GM18858 (cell line): ENCODE measurements around the gene LBP.
"Not testable (repeated sequence)": the region's sequence is repeated elsewhere in the genome, so short reads cannot be mapped to it uniquely, and the experiment has no call there.

Experiments used
- ATAC-seq: cut with Tn5 transposase; IDR thresholded peaks from one replicate; pipeline ENCODE4 v1.9.1; 2021; ENCODE audit not compliant: unreplicated experiment

LBP gene

GRCh38 chr20:38317422-38317821 lies 28.9 kb upstream of the LBP start:
- no peak for ATAC-seq

- ATAC-seq, result no peak
Measured at GRCh38 chr20:38320221-38320620, 26.1 kb upstream of the LBP start.

- no peak for ATAC-seq
Measured at GRCh38 chr20:38321959-38322598, 24.2 kb upstream of the LBP start.

GRCh38 chr20:38324159-38324558 lies 22.1 kb upstream of the LBP start:
- ATAC-seq, result no peak

GRCh38 chr20:38325167-38325566 lies 21.1 kb upstream of the LBP start:
- no peak for ATAC-seq

GRCh38 chr20:38325905-38326304 lies 20.4 kb upstream of the LBP start:
- ATAC-seq, result no peak

- ATAC-seq, result no peak
Measured at GRCh38 chr20:38326309-38326708, 20.0 kb upstream of the LBP start.

- ATAC-seq, result no peak
Measured at GRCh38 chr20:38330638-38331037, 15.6 kb upstream of the LBP start.

- ATAC-seq, result no peak
Measured at GRCh38 chr20:38331245-38331644, 15.0 kb upstream of the LBP start.

GRCh38 chr20:38331814-38332213 lies 14.5 kb upstream of the LBP start:
- no peak for ATAC-seq

- ATAC-seq, result no peak
Measured at GRCh38 chr20:38334016-38334415, 12.3 kb upstream of the LBP start.

GRCh38 chr20:38336726-38337125 lies 9.6 kb upstream of the LBP start:
- no peak for ATAC-seq

- no peak for ATAC-seq
Measured at GRCh38 chr20:38337561-38338140, 8.6 kb upstream of the LBP start.

- ATAC-seq, result no peak
Measured at GRCh38 chr20:38338849-38339520, 7.3 kb upstream of the LBP start.

- not testable (repeated sequence) for ATAC-seq
Measured at GRCh38 chr20:38339521-38339896, 6.8 kb upstream of the LBP start.

- ATAC-seq, result no peak
Measured at GRCh38 chr20:38339997-38340396, 6.3 kb upstream of the LBP start.

- no peak for ATAC-seq
Measured at GRCh38 chr20:38340693-38341092, 5.6 kb upstream of the LBP start.

- ATAC-seq, result no peak
Measured at GRCh38 chr20:38342216-38342615, 4.1 kb upstream of the LBP start.

- ATAC-seq, result no peak
Measured at GRCh38 chr20:38342713-38343310, 3.5 kb upstream of the LBP start.

- ATAC-seq, result no peak
Measured at GRCh38 chr20:38343311-38344106, 2.8 kb upstream of the LBP start.

- ATAC-seq, result no peak
Measured at GRCh38 chr20:38344107-38344701, 2.1 kb upstream of the LBP start.
